ENCODE measurements around the gene GLP2R.

GRCh38 chr17:9865586-9865985, 39.9 kb downstream of the GLP2R start:
- no peak for TF ChIP-seq ATF3 (IDR thresholded peaks at IDR 0.05; ENCODE audit: insufficient read depth, low read depth, low read length)
- no peak for TF ChIP-seq CTCF (IDR thresholded peaks at IDR 0.05; ENCODE audit: control extremely low read depth in 1 of 3, insufficient read depth in 1 of 3, low read depth in 1 of 3, low read length in 3 of 3)
- no peak for TF ChIP-seq RAD21 (IDR thresholded peaks at IDR 0.05 in 1 of 2, conservative IDR thresholded peaks at IDR 0.05 in 1 of 2; ENCODE audit: low read depth in 2 of 2, low read length in 2 of 2)
- TF ChIP-seq JUN (IDR thresholded peaks at IDR 0.05; ENCODE audit: low read depth, low read length) = no peak
- no peak for TF ChIP-seq RXRA (IDR thresholded peaks at IDR 0.05; ENCODE audit: insufficient read depth, low read depth, low read length)
- TF ChIP-seq MAFK (IDR thresholded peaks at IDR 0.05; ENCODE audit: low read depth, low read length) = no peak
- no peak for TF ChIP-seq SAP30 (IDR thresholded peaks at IDR 0.05; ENCODE audit: insufficient read depth, insufficient replicate concordance, low read length)
- TF ChIP-seq RFX5 (IDR thresholded peaks at IDR 0.05; ENCODE audit: borderline replicate concordance, low read depth, low read length) = no peak
- TF ChIP-seq TEAD4 (IDR thresholded peaks at IDR 0.05; ENCODE audit: low read depth, low read length) = no peak
- TF ChIP-seq POLR2AphosphoS5 (IDR thresholded peaks at IDR 0.05; ENCODE audit: low read depth, low read length) = no peak
- no peak for TF ChIP-seq CEBPB (IDR thresholded peaks at IDR 0.05; ENCODE audit: low read depth, low read length)

Measured in H1 (cell line).